Measurements from ENCODE around the gene ABCB10.
"Not testable (repeated sequence)": the region's sequence is repeated elsewhere in the genome, so short reads cannot be mapped to it uniquely, and the experiment has no call there.

The ABCB10 gene

DNA sequence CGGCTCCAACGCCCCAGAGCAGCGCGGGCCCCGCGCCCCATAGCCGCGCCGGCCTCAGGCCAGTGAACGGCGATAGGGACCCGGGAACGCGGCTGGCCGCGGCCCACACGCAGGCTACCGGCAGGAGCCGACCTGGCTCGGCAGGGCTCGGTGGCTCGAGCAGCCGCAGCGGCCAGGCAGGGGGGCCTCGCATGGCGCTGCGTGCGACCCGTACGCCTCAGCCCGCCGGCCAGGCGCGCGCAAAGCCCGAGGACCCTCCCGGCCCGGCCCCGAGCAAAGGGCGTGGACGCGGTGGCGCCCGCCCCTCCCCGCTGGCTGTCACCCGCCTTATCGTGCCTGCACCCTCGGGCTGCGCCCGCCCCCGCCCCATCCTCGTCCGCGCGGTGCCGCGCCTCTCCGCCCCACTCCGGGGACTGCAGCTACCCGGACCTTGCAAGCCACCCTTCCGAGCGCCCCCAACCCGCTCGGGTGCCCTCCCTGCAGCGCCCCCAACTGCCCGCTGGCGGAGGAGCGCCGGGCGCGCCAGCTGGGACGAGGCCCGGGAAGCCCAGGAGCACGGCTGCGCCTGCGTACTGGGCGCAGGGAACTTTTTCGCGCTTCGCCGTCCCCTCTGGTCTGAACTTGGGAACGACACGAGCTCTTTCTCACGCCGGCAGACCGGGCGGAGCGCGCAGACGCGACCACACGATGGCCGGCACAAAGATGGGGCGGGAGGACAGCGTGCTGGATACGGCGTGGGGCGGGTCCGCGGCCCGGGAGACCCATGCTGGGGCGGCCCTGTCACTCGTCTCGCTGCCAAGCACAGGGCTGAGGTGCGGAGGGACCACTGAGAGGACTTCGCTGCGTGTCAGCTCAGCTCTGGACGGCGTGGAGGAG, at the start of gene ABCB10:
Gene ABCB10 (minus strand): TSS at position 248 of the 876 bp plus-strand sequence. CDS start 55 bp downstream, at position 193.
- Histone ChIP-seq H3K27me3 (ENCODE audit: low read depth, low read length) (no peaks in the 10 kb centered on the region), H3K36me3 (ENCODE audit: control insufficient read depth in 1 of 2, insufficient read depth in 2 of 2, low read length in 2 of 2) (no peaks in the 10 kb centered on the region), H3K9me3 (ENCODE audit: control insufficient read depth in 1 of 2, low read length in 2 of 2) (no peaks in the 10 kb centered on the region), H3K4me3 (ENCODE audit: low read depth in 1 of 2, low read length in 2 of 2) (peak within 1 kb of the TSS; percentile 74 to 96), H3K27ac (ENCODE audit: low read length) (peak within 1 kb of the TSS; percentile 63), H3K4me1 (ENCODE audit: control insufficient read depth in 1 of 2, insufficient read depth in 2 of 2, low read length in 2 of 2) (peaks cover 6 to 33% of the 10 kb centered on the region in 2 donors)

DNA sequence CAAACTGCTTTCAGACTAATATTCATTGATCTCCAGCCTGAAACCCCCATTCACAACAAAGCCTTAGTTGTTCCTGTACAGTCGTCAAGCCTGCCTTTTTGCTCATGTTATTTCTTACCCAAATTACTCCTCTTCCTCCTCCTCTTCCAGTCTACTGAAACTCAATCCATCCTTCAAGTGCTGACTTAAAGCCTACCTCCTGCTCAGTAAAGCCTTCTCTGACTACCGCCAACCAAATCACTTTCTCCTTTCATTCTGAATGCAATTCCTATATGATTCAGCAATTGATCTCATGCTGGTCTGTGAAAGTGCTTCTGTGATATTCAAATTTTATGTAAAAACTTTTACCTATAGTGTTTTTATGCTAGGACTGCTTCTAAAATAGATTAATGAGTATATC, 48.9 kb upstream of the ABCB10 start:
- Histone ChIP-seq H3K27me3 (ENCODE audit: low read depth, low read length) (no peaks in the 10 kb centered on the region), H3K36me3 (ENCODE audit: control insufficient read depth in 1 of 2, insufficient read depth in 2 of 2, low read length in 2 of 2) (peaks cover 56 to 72% of the 10 kb centered on the region in 2 donors), H3K4me3 (ENCODE audit: low read depth in 1 of 2, low read length in 2 of 2) (no peak overlapping the region), H3K9me3 (ENCODE audit: control insufficient read depth in 1 of 2, low read length in 2 of 2) (no peaks in the 10 kb centered on the region), H3K27ac (ENCODE audit: low read length) (no peak overlapping the region), H3K4me1 (ENCODE audit: control insufficient read depth in 1 of 2, insufficient read depth in 2 of 2, low read length in 2 of 2) (peaks cover 0 to 5% of the 10 kb centered on the region in 2 donors)

DNA sequence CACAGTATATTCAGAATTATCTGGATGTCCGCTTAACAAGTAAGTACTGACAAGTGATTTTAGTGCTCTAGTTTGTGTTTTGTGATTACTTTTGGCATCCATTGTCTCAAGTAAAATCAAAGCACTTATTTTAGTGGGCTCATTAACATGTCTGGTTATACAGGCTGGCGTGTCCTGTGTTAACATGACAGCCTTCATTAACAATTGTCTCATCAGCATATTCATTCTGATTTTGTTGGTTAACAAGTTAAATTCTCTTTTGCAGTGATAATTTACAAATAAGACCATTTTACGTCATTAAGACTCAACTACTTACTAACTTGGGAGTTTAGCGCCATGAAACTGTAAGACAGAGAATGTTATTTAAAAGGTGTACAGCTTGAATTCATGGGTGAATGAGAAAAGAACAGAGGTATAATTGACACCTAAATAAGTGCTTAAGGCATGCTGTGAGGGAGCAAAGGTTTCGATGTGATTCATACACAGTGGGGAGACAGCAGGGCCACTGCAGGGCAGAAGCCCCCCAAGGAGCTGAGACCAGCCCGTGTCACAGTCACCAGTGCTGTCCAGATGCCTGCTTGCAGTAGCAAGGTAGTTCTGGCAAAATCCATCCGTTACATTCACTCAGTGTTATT, 45.0 kb upstream of the ABCB10 start:
- no peaks in the 10 kb centered on the region for H3K9me3 ChIP-seq (ENCODE audit: control insufficient read depth in 1 of 2, low read length in 2 of 2)
- H3K4me1 ChIP-seq (ENCODE audit: control insufficient read depth in 1 of 2, insufficient read depth in 2 of 2, low read length in 2 of 2) = peaks cover 0 to 5% of the 10 kb centered on the region in 2 donors
- H3K27me3 ChIP-seq (ENCODE audit: low read depth, low read length) = no peaks in the 10 kb centered on the region
- H3K27ac ChIP-seq (ENCODE audit: low read length) = no peak overlapping the region
- no peak overlapping the region for H3K4me3 ChIP-seq (ENCODE audit: low read depth in 1 of 2, low read length in 2 of 2)
- peaks cover 37 to 52% of the 10 kb centered on the region in 2 donors for H3K36me3 ChIP-seq (ENCODE audit: control insufficient read depth in 1 of 2, insufficient read depth in 2 of 2, low read length in 2 of 2)

DNA sequence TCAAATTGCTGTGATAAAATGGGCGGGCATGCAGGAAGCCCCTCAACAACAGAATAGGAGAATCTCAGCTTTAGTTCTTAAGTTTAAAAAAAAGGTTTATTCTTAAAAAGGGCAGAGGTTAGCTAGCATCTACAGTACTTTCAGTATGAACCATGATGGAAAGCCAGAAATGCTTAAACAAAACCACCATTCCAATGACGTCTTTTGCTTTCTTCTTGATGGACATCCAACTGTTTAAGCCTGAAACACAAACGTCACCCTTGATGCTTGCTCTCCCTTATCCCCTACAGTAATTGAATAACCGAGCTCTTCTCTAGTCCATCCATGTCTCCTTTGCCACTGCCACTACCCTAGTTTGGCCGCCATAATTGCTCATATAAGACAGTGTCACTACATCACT, 41.7 kb upstream of the ABCB10 start:
- Histone ChIP-seq H3K36me3 (ENCODE audit: control insufficient read depth in 1 of 2, insufficient read depth in 2 of 2, low read length in 2 of 2) (peaks cover 23 to 28% of the 10 kb centered on the region in 2 donors), H3K4me3 (ENCODE audit: low read depth in 1 of 2, low read length in 2 of 2) (no peak overlapping the region), H3K9me3 (ENCODE audit: control insufficient read depth in 1 of 2, low read length in 2 of 2) (no peaks in the 10 kb centered on the region), H3K27me3 (ENCODE audit: low read depth, low read length) (no peaks in the 10 kb centered on the region), H3K27ac (ENCODE audit: low read length) (no peak overlapping the region), H3K4me1 (ENCODE audit: control insufficient read depth in 1 of 2, insufficient read depth in 2 of 2, low read length in 2 of 2) (peaks cover 4 to 14% of the 10 kb centered on the region in 2 donors)

DNA sequence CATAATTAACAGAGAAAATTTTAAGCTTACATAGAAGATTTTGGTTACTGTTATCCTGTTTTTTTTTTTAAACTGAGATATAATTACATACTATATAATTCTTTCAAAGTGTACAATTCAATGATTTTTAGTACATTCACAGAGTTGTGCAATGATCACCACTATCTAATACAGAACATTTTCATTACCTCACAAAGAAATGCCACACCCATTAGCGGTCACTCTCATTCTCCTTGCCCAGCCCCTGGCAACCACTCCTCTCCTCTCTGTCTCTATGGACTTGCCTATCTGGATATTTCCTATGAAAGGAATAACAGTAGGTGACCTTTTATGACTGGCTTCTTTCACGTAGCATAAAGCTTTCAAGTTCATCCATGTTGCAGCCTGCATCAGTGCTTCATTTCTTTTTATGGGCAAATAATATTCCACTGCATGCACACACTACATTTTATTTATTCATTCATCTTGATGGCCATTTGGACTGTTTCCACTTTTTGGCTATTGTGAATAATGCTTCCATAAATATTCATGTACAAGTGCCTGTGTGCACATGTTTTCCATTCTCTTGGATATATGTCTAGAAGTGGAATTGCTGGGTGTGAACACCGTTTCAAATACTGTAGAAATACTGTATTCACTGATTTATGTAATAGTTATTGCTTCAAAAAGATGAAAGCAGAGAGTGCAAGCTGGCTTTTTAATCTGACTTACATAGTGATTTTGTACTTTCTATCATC, 40.9 kb upstream of the ABCB10 start:
- Histone ChIP-seq H3K27ac (ENCODE audit: low read length) (no peak overlapping the region), H3K9me3 (ENCODE audit: control insufficient read depth in 1 of 2, low read length in 2 of 2) (no peaks in the 10 kb centered on the region), H3K27me3 (ENCODE audit: low read depth, low read length) (no peaks in the 10 kb centered on the region), H3K4me1 (ENCODE audit: control insufficient read depth in 1 of 2, insufficient read depth in 2 of 2, low read length in 2 of 2) (peaks cover 4 to 14% of the 10 kb centered on the region in 2 donors), H3K36me3 (ENCODE audit: control insufficient read depth in 1 of 2, insufficient read depth in 2 of 2, low read length in 2 of 2) (peaks cover 28 to 34% of the 10 kb centered on the region in 2 donors), H3K4me3 (ENCODE audit: low read depth in 1 of 2, low read length in 2 of 2) (no peak overlapping the region)

DNA sequence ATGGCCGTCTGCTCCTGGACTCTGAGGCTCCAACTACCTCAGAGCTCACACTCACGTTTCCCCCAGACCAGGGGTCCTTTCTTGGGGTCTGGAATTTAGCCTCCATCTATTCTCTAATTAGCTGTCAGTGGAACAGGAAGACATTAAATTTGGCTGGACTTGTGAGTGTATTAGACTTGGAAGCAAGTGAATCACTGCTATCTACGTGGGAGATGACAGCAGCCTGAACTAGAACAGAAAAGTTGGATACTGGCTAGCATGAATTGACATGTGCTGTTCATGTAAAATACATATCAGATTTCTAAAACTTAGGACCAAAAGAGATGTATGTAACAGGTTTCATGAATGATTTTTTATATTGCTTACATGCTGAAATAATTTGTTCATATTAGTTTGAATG, 39.4 kb upstream of the ABCB10 start:
- Histone ChIP-seq H3K27me3 (ENCODE audit: low read depth, low read length) (no peaks in the 10 kb centered on the region), H3K4me3 (ENCODE audit: low read depth in 1 of 2, low read length in 2 of 2) (no peak overlapping the region), H3K36me3 (ENCODE audit: control insufficient read depth in 1 of 2, insufficient read depth in 2 of 2, low read length in 2 of 2) (peaks cover 32% of the 10 kb centered on the region in 2 donors), H3K9me3 (ENCODE audit: control insufficient read depth in 1 of 2, low read length in 2 of 2) (no peaks in the 10 kb centered on the region), H3K27ac (ENCODE audit: low read length) (peak overlapping the region; percentile 87), H3K4me1 (ENCODE audit: control insufficient read depth in 1 of 2, insufficient read depth in 2 of 2, low read length in 2 of 2) (peaks cover 4 to 13% of the 10 kb centered on the region in 2 donors)

DNA sequence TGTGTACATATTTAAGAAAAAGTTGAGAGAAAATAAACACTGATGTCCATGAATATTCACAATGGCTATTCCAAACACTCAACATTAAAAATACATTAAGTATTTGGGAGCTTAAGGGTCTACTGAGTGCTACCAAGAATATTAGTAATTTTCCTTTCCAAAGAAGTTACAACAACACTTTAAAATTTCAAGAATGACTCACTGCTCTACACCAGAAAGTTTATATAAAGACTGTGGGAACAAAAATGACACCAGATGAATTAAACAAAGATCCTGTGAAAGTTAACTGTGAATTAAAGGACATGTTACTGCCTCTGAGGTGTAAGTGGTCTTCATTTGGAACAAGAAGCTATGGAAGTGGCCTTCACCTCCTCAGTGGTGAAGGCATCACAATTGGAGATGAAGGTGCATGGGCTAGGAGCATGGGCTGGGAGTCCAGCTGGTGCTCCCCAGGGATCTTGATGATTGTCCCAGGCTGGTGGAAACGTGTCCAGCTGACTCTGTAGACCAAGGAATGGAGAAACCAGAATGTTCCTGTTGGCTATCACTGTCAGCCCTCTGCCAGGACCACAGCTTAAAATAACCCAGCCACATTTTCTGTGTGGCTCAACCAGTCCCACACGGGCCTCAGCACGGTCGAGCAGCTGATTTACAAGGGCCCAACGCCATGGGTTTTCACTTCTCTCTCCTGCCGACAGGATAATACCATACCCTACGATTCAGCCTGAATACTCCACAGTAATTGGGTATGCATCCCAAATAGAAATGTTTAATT, 38.6 kb upstream of the ABCB10 start:
- peaks cover 24 to 28% of the 10 kb centered on the region in 2 donors for H3K36me3 ChIP-seq (ENCODE audit: control insufficient read depth in 1 of 2, insufficient read depth in 2 of 2, low read length in 2 of 2)
- peaks cover 4 to 9% of the 10 kb centered on the region in 2 donors for H3K4me1 ChIP-seq (ENCODE audit: control insufficient read depth in 1 of 2, insufficient read depth in 2 of 2, low read length in 2 of 2)
- H3K4me3 ChIP-seq (ENCODE audit: low read depth in 1 of 2, low read length in 2 of 2) = no peak overlapping the region
- H3K27me3 ChIP-seq (ENCODE audit: low read depth, low read length) = no peaks in the 10 kb centered on the region
- H3K27ac ChIP-seq (ENCODE audit: low read length) = peak overlapping the region; percentile 87
- H3K9me3 ChIP-seq (ENCODE audit: control insufficient read depth in 1 of 2, low read length in 2 of 2) = no peaks in the 10 kb centered on the region

DNA sequence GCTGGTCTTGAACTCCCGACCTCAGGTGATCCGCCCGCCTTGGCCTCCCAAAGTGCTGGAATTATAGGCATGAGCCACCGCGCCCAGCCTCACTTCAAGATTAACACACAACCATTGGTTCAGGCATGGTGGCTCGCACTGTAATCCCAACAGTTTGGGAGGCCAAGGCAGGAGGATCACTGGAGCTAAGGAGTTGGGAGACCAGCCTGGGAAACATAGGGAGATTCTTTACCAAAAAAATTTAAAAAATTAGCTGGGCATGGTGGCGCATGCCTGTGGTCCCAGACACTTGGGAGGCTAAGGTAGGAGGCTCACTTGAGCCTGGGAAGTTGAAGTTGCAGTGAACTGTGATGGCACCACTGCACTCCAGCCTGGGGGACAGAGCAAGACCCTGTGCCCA, 37.4 kb upstream of the ABCB10 start:
- H3K27me3 ChIP-seq (ENCODE audit: low read depth, low read length); H3K4me1 ChIP-seq (ENCODE audit: control insufficient read depth in 1 of 2, insufficient read depth in 2 of 2, low read length in 2 of 2); H3K4me3 ChIP-seq (ENCODE audit: low read depth in 1 of 2, low read length in 2 of 2); H3K27ac ChIP-seq (ENCODE audit: low read length); H3K9me3 ChIP-seq (ENCODE audit: control insufficient read depth in 1 of 2, low read length in 2 of 2): not testable (repeated sequence)
- peaks cover 16 to 24% of the 10 kb centered on the region in 2 donors for H3K36me3 ChIP-seq (ENCODE audit: control insufficient read depth in 1 of 2, insufficient read depth in 2 of 2, low read length in 2 of 2)

DNA sequence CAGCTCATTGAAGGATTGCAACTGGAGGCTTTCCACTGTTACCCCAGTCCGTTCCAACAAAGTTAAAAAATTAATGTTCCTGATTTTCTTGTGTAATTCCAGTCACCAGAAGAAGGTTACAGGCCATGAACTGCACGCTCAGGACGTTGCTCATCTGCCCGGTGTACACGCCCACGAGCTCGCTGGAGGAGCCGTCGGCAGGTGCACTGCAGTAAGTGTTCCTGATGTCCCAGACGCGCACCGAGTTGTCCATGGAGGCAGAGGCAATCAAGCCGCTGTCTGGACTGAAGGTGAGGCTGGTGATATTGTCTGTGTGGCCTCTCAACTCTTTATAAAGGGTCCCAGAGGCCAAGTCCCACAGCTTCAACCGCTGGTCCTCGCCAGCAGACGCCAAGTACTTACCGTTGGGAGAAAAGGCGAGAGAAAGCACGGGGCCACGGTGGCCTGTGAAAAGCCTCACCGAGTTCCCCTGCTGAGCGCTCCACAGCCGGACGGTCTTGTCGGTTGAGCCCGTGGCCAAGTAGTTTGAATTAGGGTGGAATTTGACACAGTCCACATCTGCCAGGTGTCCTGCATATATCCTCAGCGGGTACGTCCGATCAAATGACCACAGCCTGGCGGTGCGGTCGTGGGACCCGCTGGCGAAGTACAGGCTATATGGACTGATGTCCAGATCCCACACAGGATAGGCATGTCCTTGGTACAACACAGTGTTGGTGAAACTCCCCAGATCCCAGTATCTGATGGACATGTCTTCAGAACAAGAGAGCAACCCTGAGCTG, 35.9 kb upstream of the ABCB10 start:
- H3K27ac ChIP-seq (ENCODE audit: low read length) = no peak overlapping the region
- H3K4me3 ChIP-seq (ENCODE audit: low read depth in 1 of 2, low read length in 2 of 2) = no peak overlapping the region
- no peaks in the 10 kb centered on the region for H3K9me3 ChIP-seq (ENCODE audit: control insufficient read depth in 1 of 2, low read length in 2 of 2)
- H3K27me3 ChIP-seq (ENCODE audit: low read depth, low read length) = no peaks in the 10 kb centered on the region
- peaks cover 4 to 9% of the 10 kb centered on the region in 2 donors for H3K4me1 ChIP-seq (ENCODE audit: control insufficient read depth in 1 of 2, insufficient read depth in 2 of 2, low read length in 2 of 2)
- H3K36me3 ChIP-seq (ENCODE audit: control insufficient read depth in 1 of 2, insufficient read depth in 2 of 2, low read length in 2 of 2) = peaks cover 16 to 24% of the 10 kb centered on the region in 2 donors

DNA sequence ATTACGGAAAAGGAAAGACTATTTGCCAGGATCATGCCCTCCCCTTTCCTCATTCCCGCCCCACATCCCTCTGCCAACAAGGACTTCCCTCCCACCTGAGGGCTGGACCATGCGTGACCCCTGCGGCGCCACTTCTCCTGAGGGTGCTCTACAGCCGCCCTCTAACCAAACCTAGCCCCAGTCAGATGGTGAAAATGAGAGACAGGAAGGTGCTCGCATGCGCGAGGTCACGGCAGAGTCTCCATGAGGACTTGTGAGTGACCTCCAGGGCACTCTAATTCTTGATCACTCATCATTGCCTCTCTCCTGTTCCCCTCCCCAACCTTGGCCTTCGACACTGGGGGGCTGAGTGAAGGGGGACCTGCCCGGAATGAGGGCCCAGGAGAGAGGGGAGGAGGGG, 35.3 kb upstream of the ABCB10 start:
- H3K4me1 ChIP-seq (ENCODE audit: control insufficient read depth in 1 of 2, insufficient read depth in 2 of 2, low read length in 2 of 2) = peaks cover 4 to 9% of the 10 kb centered on the region in 2 donors
- H3K36me3 ChIP-seq (ENCODE audit: control insufficient read depth in 1 of 2, insufficient read depth in 2 of 2, low read length in 2 of 2) = peaks cover 16 to 24% of the 10 kb centered on the region in 2 donors
- H3K4me3 ChIP-seq (ENCODE audit: low read depth in 1 of 2, low read length in 2 of 2) = no peak overlapping the region
- no peaks in the 10 kb centered on the region for H3K27me3 ChIP-seq (ENCODE audit: low read depth, low read length)
- H3K27ac ChIP-seq (ENCODE audit: low read length) = no peak overlapping the region
- H3K9me3 ChIP-seq (ENCODE audit: control insufficient read depth in 1 of 2, low read length in 2 of 2) = no peaks in the 10 kb centered on the region

Measured in muscle layer of duodenum (tissue), 2 donors.